Measurements from ENCODE around the gene KDM6A. TPM values are rescaled to one million over a fixed set of nuclear protein-coding genes. Genes with fewer than 3 reads are reported as not detected.

Gene KDM6A
- total and polyA plus RNA-seq, 7 donors: 3.6 to 21.3 (median 13.2) TPM

DNA sequence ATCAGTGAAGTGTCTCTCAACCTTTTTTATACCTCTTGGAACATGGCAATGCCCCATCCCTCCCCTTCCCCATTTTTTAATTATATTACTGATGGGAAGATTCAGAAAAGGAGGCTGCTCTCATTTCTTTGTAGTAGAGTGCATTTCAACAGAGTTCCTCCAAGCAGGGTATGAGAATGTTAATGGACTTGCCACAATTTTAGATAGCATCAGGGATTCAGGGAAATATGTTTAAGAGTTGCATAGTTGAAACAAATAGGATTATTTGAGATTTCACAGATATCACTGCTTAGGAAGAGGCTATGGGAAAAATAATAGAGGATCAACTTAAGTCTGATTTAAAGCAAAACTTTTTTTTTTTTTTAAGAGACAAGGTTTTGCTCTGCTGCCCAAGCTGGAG lies 281.5 kb downstream of the KDM6A start:
- ATAC-seq (no peak), DNase-seq (no peak)
- no peaks in the 10 kb centered on the region for H3K36me3 ChIP-seq (ENCODE audit: insufficient read depth in 1 of 2, low read depth in 1 of 2)
- H3K9me3 ChIP-seq: no peaks in the 10 kb centered on the region
- TF ChIP-seq, protein P1, sequence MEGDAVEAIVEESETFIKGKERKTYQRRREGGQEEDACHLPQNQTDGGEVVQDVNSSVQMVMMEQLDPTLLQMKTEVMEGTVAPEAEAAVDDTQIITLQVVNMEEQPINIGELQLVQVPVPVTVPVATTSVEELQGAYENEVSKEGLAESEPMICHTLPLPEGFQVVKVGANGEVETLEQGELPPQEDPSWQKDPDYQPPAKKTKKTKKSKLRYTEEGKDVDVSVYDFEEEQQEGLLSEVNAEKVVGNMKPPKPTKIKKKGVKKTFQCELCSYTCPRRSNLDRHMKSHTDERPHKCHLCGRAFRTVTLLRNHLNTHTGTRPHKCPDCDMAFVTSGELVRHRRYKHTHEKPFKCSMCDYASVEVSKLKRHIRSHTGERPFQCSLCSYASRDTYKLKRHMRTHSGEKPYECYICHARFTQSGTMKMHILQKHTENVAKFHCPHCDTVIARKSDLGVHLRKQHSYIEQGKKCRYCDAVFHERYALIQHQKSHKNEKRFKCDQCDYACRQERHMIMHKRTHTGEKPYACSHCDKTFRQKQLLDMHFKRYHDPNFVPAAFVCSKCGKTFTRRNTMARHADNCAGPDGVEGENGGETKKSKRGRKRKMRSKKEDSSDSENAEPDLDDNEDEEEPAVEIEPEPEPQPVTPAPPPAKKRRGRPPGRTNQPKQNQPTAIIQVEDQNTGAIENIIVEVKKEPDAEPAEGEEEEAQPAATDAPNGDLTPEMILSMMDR (IDR thresholded peaks at IDR 0.05): no peak
- intact Hi-C loops (cut with DNase I): no loop called here
- H3K4me3 ChIP-seq: no peak overlapping the region
- no peak overlapping the region for H3K27ac ChIP-seq
- H3K4me1 ChIP-seq: no peaks in the 10 kb centered on the region
- no peaks in the 10 kb centered on the region for H3K27me3 ChIP-seq (ENCODE audit: insufficient read depth in 3 of 3, low read length in 2 of 3)

DNA sequence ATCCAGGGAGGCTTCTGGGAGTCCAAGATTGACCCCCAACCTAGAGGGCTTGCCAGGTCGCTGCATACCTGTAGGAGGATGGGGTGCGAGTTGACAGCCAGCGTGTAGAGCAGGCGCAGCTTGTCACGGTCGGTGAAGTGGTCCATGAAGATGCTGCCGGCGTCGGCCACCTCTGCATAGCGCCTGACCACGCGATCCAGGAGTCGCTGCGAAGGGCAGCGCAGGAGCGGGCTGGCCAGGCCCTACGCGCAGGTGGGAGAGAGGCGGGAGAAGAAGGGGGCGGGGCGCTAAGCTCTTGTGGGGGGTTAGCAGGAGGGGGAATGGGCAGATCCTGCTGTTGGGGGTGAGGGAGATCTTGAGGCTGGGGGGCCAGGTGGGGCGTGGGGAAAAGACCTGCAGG lies 284.7 kb downstream of the KDM6A start:
- no peak overlapping the region for H3K27ac ChIP-seq
- intact Hi-C loops (cut with DNase I): no loop called here
- TF ChIP-seq, protein P1 (IDR thresholded peaks at IDR 0.05): no peak
- no peaks in the 10 kb centered on the region for H3K36me3 ChIP-seq (ENCODE audit: insufficient read depth in 1 of 2, low read depth in 1 of 2)
- DNase-seq: no peak
- peaks cover 0 to 3% (median 0%) of the 10 kb centered on the region in 3 donors for H3K27me3 ChIP-seq (ENCODE audit: insufficient read depth in 3 of 3, low read length in 2 of 3)
- H3K9me3 ChIP-seq: no peaks in the 10 kb centered on the region
- no peaks in the 10 kb centered on the region for H3K4me1 ChIP-seq
- 75 to 89% (median 88%) methylated on average over 6 to 22 of the region's 22 CpGs for WGBS, 3 donors
- ATAC-seq: no peak
- H3K4me3 ChIP-seq: no peak overlapping the region

Other genes with a start within 250 kb of the KDM6A start
- gene DUSP21, start 29.2 kb upstream of the KDM6A start, total RNA-seq: not detected
- not detected for gene DUSP21, start 29.2 kb upstream of the KDM6A start, polyA plus RNA-seq

Data from psoas muscle (tissue), 8 donors.